HFFc6 (cell line): ENCODE results near the gene OLFML3. TPM values are rescaled to one million over a fixed set of nuclear protein-coding genes. Genes with fewer than 3 reads are reported as not detected.

ENCODE experiments used
- DNase-seq: peaks from one replicate; pipeline ENCODE4 v3.0.0-alpha.2; 2018
- H3K27ac Mint-ChIP-seq: 2 replicates; pipeline ENCODE4 v1.8.0; 2020; ENCODE audit warnings: mild to moderate bottlenecking, mixed read lengths
- H3K27me3 Mint-ChIP-seq: 2 replicates; pipeline ENCODE4 v1.8.0; 2021; ENCODE audit warnings: mild to moderate bottlenecking, moderate library complexity, mixed read lengths; ENCODE audit not compliant: insufficient read depth
- H3K36me3 Mint-ChIP-seq: 2 replicates; pipeline ENCODE4 v1.8.0; 2021; ENCODE audit warnings: low read depth, mixed read lengths
- H3K4me1 Mint-ChIP-seq: 2 replicates; pipeline ENCODE4 v1.8.0; 2020; ENCODE audit warnings: low read depth, mixed read lengths
- H3K4me3 Mint-ChIP-seq: 2 replicates; pipeline ENCODE4 v1.8.0; 2020; ENCODE audit warnings: mild to moderate bottlenecking, moderate library complexity, mixed read lengths
- H3K9me3 Mint-ChIP-seq: 2 replicates; pipeline ENCODE4 v1.8.0; 2020; ENCODE audit warnings: mild to moderate bottlenecking, mixed read lengths
- CTCF ChIP-seq: fragments of 200-600 bp; sonication (generic); IDR thresholded peaks from 2 replicates; pipeline ENCODE4 v1.5.0; 2021; ENCODE audit warnings: antibody characterized with exemption, mild to moderate bottlenecking
- total RNA-seq, 6 experiments: library from RNA; stranded (reverse); fragmentation: NEBNext Ultra II Directional; extraction: Animal tissue kit (Norgen Biotek cat#: 25700); gene quantifications; 2 replicates in 1 of 6; 3 replicates in 5 of 6; pipeline ENCODE4 v1.2.3, GENCODE V29; 2021

Gene OLFML3
- total RNA-seq, 6 experiments from 2014 or later, result 66.4 to 130 (median 123) TPM

- no peak for TF ChIP-seq CTCF
- Mint-ChIP-seq H3K4me3 (peak overlapping the region; percentile 91), H3K27me3 (peaks cover 4% of the 10 kb centered on the region), H3K27ac (peak overlapping the region; percentile 96), H3K9me3 (no peaks in the 10 kb centered on the region), H3K4me1 (peaks cover 100% of the 10 kb centered on the region), H3K36me3 (peaks cover 27% of the 10 kb centered on the region)
- DNase-seq, result peak; percentile 23
Observed at GRCh38 chr1:113980110-113980509, 836 bp downstream of the OLFML3 start.

- no peaks in the 10 kb centered on the region for H3K9me3 Mint-ChIP-seq
- peaks cover 31% of the 10 kb centered on the region; the same call in 1 of the 2 replicates for H3K36me3 Mint-ChIP-seq
- H3K27me3 Mint-ChIP-seq, result peaks cover 4% of the 10 kb centered on the region
- DNase-seq, result peak; percentile 74
- peaks cover 87% of the 10 kb centered on the region for H3K4me1 Mint-ChIP-seq
- H3K4me3 Mint-ChIP-seq, result peak overlapping the region; percentile 91
- TF ChIP-seq CTCF, result no peak
- H3K27ac Mint-ChIP-seq, result peak overlapping the region; percentile 96
Observed at GRCh38 chr1:113981962-113982931, 3.0 kb downstream of the OLFML3 start.

GRCh38 chr1:113982949-113983348, 3.7 kb downstream of the OLFML3 start:
- Mint-ChIP-seq H3K36me3 (peaks cover 31% of the 10 kb centered on the region; the same call in 1 of the 2 replicates), H3K4me3 (peak overlapping the region; percentile 91), H3K4me1 (peaks cover 85% of the 10 kb centered on the region), H3K9me3 (no peaks in the 10 kb centered on the region), H3K27me3 (peaks cover 4% of the 10 kb centered on the region), H3K27ac (peak overlapping the region; percentile 96)
- no peak for TF ChIP-seq CTCF
- no peak for DNase-seq

- Mint-ChIP-seq H3K4me3 (peak overlapping the region; percentile 91), H3K27me3 (peaks cover 4% of the 10 kb centered on the region), H3K4me1 (peaks cover 81% of the 10 kb centered on the region), H3K36me3 (peaks cover 31% of the 10 kb centered on the region; the same call in 1 of the 2 replicates), H3K9me3 (no peaks in the 10 kb centered on the region), H3K27ac (peak overlapping the region; percentile 96)
- DNase-seq, result no peak
- no peak for TF ChIP-seq CTCF
Observed at GRCh38 chr1:113983391-113983790, 4.1 kb downstream of the OLFML3 start.

- TF ChIP-seq CTCF, result no peak
- no peak for DNase-seq
- Mint-ChIP-seq H3K4me1 (peaks cover 76% of the 10 kb centered on the region), H3K27ac (no peak overlapping the region; the same call in 1 of the 2 replicates), H3K36me3 (peaks cover 31% of the 10 kb centered on the region; the same call in 1 of the 2 replicates), H3K4me3 (peak overlapping the region; percentile 91), H3K27me3 (peaks cover 4% of the 10 kb centered on the region), H3K9me3 (no peaks in the 10 kb centered on the region)
Observed at GRCh38 chr1:113983826-113984225, 4.6 kb downstream of the OLFML3 start.
